Endothelial cell of umbilical vein (primary cell): ENCODE results near the gene FAM124B. TPM values are rescaled to one million over a fixed set of nuclear protein-coding genes. Genes with fewer than 3 reads are reported as not detected.

Source experiments
- BruUV-seq: library from RNA; stranded (reverse); fragments of 400-500 nt; replicated peaks from 2 replicates; lab custom pipeline; 2021; lab: Mats Ljungman, UMichigan
- CTCF ChIA-PET: fragments of 300-600, 350-600 bp; sonication (Branson Sonifier 250); formaldehyde crosslinking; loops from one replicate; lab custom pipeline; 2021; ENCODE audit warnings: antibody characterized with exemption, inconsistent platforms; lab: Charles Lee
- POLR2A ChIA-PET: fragments of 300-600, 350-600 bp; sonication (Branson Sonifier 250); formaldehyde crosslinking; loops from one replicate; lab custom pipeline; 2021; ENCODE audit warnings: antibody characterized with exemption, inconsistent platforms; lab: Charles Lee
- DNase-seq: peaks from one replicate; pipeline ENCODE4 v3.0.0-alpha.2; 2011; ENCODE audit warnings: low read depth, low spot score
- FAIRE-seq: peaks from 2 replicates; lab custom pipeline; 2011; peaks lifted over from hg19 to GRCh38; lab: Jason Lieb, UNC
- H2AFZ ChIP-seq: 2 replicates; pipeline ENCODE4 v1.6.0; 2012; ENCODE audit warnings: low read depth, low read length, control low read depth, inconsistent platforms
- H3K27ac ChIP-seq: 2 replicates; pipeline ENCODE4 v1.5.1; 2011; ENCODE audit warnings: low read depth, mild to moderate bottlenecking, control low read depth, low read length, moderate library complexity; ENCODE audit not compliant: insufficient read depth
- H3K27me3 ChIP-seq, 2 experiments: 2 replicates each; pipeline versions ENCODE4 v1.6.0 to v1.6.1; 2011; ENCODE audit warnings: low read length in 2 of 2, mixed read lengths in 1 of 2; ENCODE audit not compliant: control insufficient read depth in 2 of 2, insufficient read depth in 2 of 2
- H3K36me3 ChIP-seq, 2 experiments: 2 replicates in 1 of 2; 3 replicates in 1 of 2; pipeline ENCODE4 v1.5.1; 2011; ENCODE audit warnings: low read length in 2 of 2, mild to moderate bottlenecking in 1 of 2, moderate library complexity in 1 of 2; ENCODE audit not compliant: control insufficient read depth in 2 of 2, insufficient read depth in 2 of 2; ENCODE audit errors: extremely low read depth in 1 of 2
- H3K4me1 ChIP-seq: 3 replicates; pipeline ENCODE4 v1.5.1; 2011; ENCODE audit warnings: mild to moderate bottlenecking, low read length; ENCODE audit not compliant: control insufficient read depth, insufficient read depth; ENCODE audit errors: extremely low read depth
- H3K4me2 ChIP-seq: 2 replicates; pipeline ENCODE4 v1.6.1; 2011; ENCODE audit warnings: low read length, control low read depth, mixed read lengths; ENCODE audit not compliant: insufficient read depth
- H3K4me3 ChIP-seq, 3 experiments: fragments of 200-600 bp in 1 of 3; sonication (generic), shearing (Covaris generic) in 1 of 3; replicated peaks in 1 of 3; 2 replicates each; pipeline ENCODE4 v1.5.1; 2011 to 2016; ENCODE audit warnings: control low read depth in 3 of 3, low read length in 3 of 3, mild to moderate bottlenecking in 2 of 3, inconsistent platforms in 1 of 3, low read depth in 1 of 3, moderate library complexity in 1 of 3; ENCODE audit not compliant: insufficient read depth in 1 of 3
- H3K79me2 ChIP-seq: 2 replicates; pipeline ENCODE4 v1.6.0; 2012; ENCODE audit warnings: low read length, inconsistent platforms; ENCODE audit not compliant: control insufficient read depth, insufficient read depth
- H3K9ac ChIP-seq: replicated peaks from 2 replicates; pipeline ENCODE3; 2011; ENCODE audit warnings: low read length, control low read depth; ENCODE audit not compliant: insufficient read depth; ENCODE audit errors: extremely low read depth
- H3K9me1 ChIP-seq: replicated peaks from 3 replicates; pipeline ENCODE4 v1.6.0; 2011; ENCODE audit warnings: mild to moderate bottlenecking, low read length; ENCODE audit not compliant: control insufficient read depth, insufficient read depth; ENCODE audit errors: extremely low read depth
- H3K9me3 ChIP-seq: replicated peaks from 2 replicates; pipeline ENCODE4 v1.5.1; 2012; ENCODE audit warnings: low read length, inconsistent platforms; ENCODE audit not compliant: control insufficient read depth, insufficient read depth
- H4K20me1 ChIP-seq: replicated peaks from 2 replicates; pipeline ENCODE3; 2011; ENCODE audit warnings: mild to moderate bottlenecking, low read length; ENCODE audit not compliant: control insufficient read depth, insufficient read depth; ENCODE audit errors: extremely low read depth
- CTCF ChIP-seq, 2 donors: IDR thresholded peaks; 1 replicate in 1 of 2; 2 replicates in 1 of 2; pipeline ENCODE4 v1.5.1; 2011; ENCODE audit warnings: low read length in 2 of 2, mild to moderate bottlenecking in 2 of 2, moderate library complexity in 2 of 2, control low read depth in 1 of 2, inconsistent platforms in 1 of 2, low read depth in 1 of 2; ENCODE audit not compliant: insufficient read depth in 1 of 2; ENCODE audit errors: extremely low read depth in 1 of 2
- GATA2 ChIP-seq: IDR thresholded peaks from 2 replicates; pipeline ENCODE4 v1.7.0; 2011; ENCODE audit warnings: low read depth, mild to moderate bottlenecking, moderate library complexity, mixed read lengths, low read length; ENCODE audit not compliant: insufficient read length, insufficient read depth
- JUN ChIP-seq: IDR thresholded peaks from 2 replicates; pipeline ENCODE4 v1.6.1; 2011; ENCODE audit warnings: borderline replicate concordance, low read depth; ENCODE audit not compliant: insufficient read length, insufficient read depth
- MAX ChIP-seq: IDR thresholded peaks from 2 replicates; pipeline ENCODE4 v1.6.1; 2011; ENCODE audit not compliant: insufficient read depth, insufficient read length
- MYC ChIP-seq: IDR thresholded peaks from one replicate; pipeline ENCODE4 v1.6.1; 2011; ENCODE audit warnings: mild to moderate bottlenecking, low read depth, low read length
- POLR2A ChIP-seq: IDR thresholded peaks from 2 replicates; pipeline ENCODE4 v1.6.1; 2012; ENCODE audit warnings: low read depth, mild to moderate bottlenecking, control low read depth, low read length
- POLR2AphosphoS5 ChIP-seq: IDR thresholded peaks from 2 replicates; pipeline ENCODE4 v1.6.1; 2012; ENCODE audit warnings: low read depth, mild to moderate bottlenecking, control low read depth, low read length, moderate library complexity; ENCODE audit not compliant: insufficient read depth
- dilution Hi-C: fragments of 300-500 bp; cut with MboI; formaldehyde crosslinking; loops from one replicate; pipeline ENCODE4 v1.15.0; 2019; ENCODE audit warnings: low sequenced_read_pairs; ENCODE audit not compliant: extremely low pct_ligation_motif_present
- intact Hi-C: fragments of 100-400 bp; cut with micrococcal nuclease; formaldehyde crosslinking; loops from one replicate; pipeline ENCODE4 v1.10.0; 2022
- polyA plus RNA-seq, 4 experiments: library from polyadenylated mRNA; depleted of rRNA in 3 of 4; stranded (reverse) in 3 of 4; unstranded in 1 of 4; fragments of >200 nt; gene quantifications; 2 replicates each; pipeline versions ENCODE4 v1.2.1 to v1.2.3, GENCODE V29; 2011 to 2012; ENCODE audit warnings: missing spikeins in 1 of 4
- total RNA-seq: library from RNA; stranded (reverse); gene quantifications from 2 replicates; pipeline ENCODE4 v1.2.3, GENCODE V29; 2021

FAM124B gene
- total and polyA plus RNA-seq, 2 donors (not counting 3 experiments of a cell fraction or from before 2014, with no cell fraction given): 82.0 to 119 TPM

GRCh38 chr2:224427471-224427870 lies 25.6 kb upstream of the FAM124B start:
- BruUV-seq: no TSS peak
- Histone ChIP-seq H2AFZ (no peak overlapping the region), H3K9ac (no peak overlapping the region), H3K27me3 (no peaks in the 10 kb centered on the region), H3K36me3 (no peaks in the 10 kb centered on the region), H3K9me3 (no peaks in the 10 kb centered on the region), H3K4me3 (no peak overlapping the region), H4K20me1 (no peaks in the 10 kb centered on the region), H3K4me1 (no peaks in the 10 kb centered on the region), H3K4me2 (no peak overlapping the region), H3K27ac (no peak overlapping the region), H3K9me1 (no peaks in the 10 kb centered on the region), H3K79me2 (no peaks in the 10 kb centered on the region)
- intact Hi-C loops (no loop called here), dilution Hi-C loops (no loop called here)
- FAIRE-seq (no peak), DNase-seq (no peak)
- TF ChIP-seq POLR2A (no peak), MYC (no peak)
- POLR2A ChIA-PET: no interaction called here
- CTCF ChIA-PET: interaction anchor here (1.0 kb wide), 1 partner anchor 15 kb away, joined by 3 read pairs; no protein-coding TSS in a partner anchor

- no peak overlapping the region for H3K9ac ChIP-seq
- BruUV-seq: no TSS peak
- ChIA-PET POLR2A (no interaction called here), CTCF (no interaction called here)
- no peak overlapping the region for H3K4me2 ChIP-seq
- DNase-seq (no peak), FAIRE-seq (no peak)
- TF ChIP-seq MYC: no peak
- no peak for TF ChIP-seq GATA2
- no peak for TF ChIP-seq POLR2AphosphoS5
- TF ChIP-seq MAX: no peak
- no peak for TF ChIP-seq POLR2A
- no peak for TF ChIP-seq JUN
- no peak for TF ChIP-seq CTCF (IDR thresholded peaks at IDR 0.05; ENCODE audit: extremely low read depth in 1 of 2, insufficient read depth in 1 of 2, low read depth in 1 of 2, low read length in 2 of 2)
- H3K27ac ChIP-seq: no peak overlapping the region
- no peaks in the 10 kb centered on the region for H3K27me3 ChIP-seq
- H3K9me3 ChIP-seq: no peaks in the 10 kb centered on the region
- no peak overlapping the region for H2AFZ ChIP-seq
- H3K9me1 ChIP-seq: no peaks in the 10 kb centered on the region
- no peaks in the 10 kb centered on the region for H3K36me3 ChIP-seq
- intact Hi-C loops (no loop called here), dilution Hi-C loops (no loop called here)
- no peak overlapping the region for H3K4me3 ChIP-seq
- H3K4me1 ChIP-seq: no peaks in the 10 kb centered on the region
- H4K20me1 ChIP-seq: no peaks in the 10 kb centered on the region
- no peaks in the 10 kb centered on the region for H3K79me2 ChIP-seq
These were observed 24.7 kb upstream of the FAM124B start for GRCh38 chr2:224426656-224427055.
